Measurements from ENCODE around the gene CAMTA1. TPM values are rescaled to one million over a fixed set of nuclear protein-coding genes. Genes with fewer than 3 reads are reported as not detected.

CAMTA1 gene
- polyA plus RNA-seq, 3 donors, result 81.9 to 89.8 (median 88.0) TPM

DNA sequence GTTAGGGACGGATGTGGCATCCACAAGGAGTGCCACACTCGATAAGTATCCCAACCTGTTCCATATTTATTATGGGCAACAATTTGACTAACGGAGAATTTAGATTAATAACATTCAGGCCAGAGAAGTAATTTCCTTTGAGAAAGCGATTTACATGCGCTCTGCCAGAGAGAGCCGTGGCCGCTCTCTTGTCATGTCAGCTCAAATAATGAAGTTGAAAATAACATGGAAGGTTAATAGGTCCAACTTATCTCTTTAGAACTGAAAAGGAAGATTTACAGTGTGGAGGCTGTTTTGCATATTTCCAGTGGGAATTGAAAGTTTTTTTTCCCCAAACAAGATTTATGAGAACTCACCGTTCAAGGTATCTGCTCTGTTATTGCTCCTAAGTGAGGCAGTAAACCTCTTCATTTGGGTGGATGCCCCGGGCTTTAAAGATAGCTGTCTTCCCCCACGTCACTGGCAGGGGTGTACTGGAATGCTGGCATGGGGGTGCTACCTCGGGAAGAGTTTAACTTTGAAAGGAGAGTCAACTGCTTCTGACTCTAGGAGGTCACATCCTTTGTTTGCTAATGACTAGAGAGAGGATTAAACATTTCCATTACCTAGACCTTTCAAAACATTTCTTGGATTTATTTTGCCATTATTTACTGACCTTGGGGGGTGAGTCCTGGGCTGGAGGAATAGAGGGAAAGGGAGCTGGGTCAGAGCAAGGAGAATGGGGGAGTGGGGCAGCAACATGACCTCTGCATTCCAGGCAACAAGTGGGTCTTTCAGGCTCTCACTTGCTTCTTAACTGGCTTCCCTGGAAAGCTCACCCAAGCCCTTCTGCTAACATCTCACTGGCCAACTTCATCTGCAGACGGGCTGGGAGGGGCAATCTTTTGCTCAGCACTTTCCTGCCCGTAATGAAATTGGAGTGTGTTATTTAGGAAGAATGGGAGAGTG, 204.2 kb downstream of the CAMTA1 start:
- DNase-seq (ENCODE audit: extremely low read depth in 1 of 11, low read depth in 9 of 11, low spot score in 4 of 11), result no peak

GRCh38 chr1:6991266-6991665, 206.0 kb downstream of the CAMTA1 start:
- DNase-seq (ENCODE audit: extremely low read depth in 1 of 11, low read depth in 9 of 11, low spot score in 4 of 11), result no peak

GRCh38 chr1:6995789-6996188, 210.5 kb downstream of the CAMTA1 start:
- DNase-seq (ENCODE audit: extremely low read depth in 1 of 11, low read depth in 9 of 11, low spot score in 4 of 11), result no peak

GRCh38 chr1:6996371-6996770, 211.1 kb downstream of the CAMTA1 start:
- DNase-seq (ENCODE audit: extremely low read depth in 1 of 11, low read depth in 9 of 11, low spot score in 4 of 11), result no peak

DNA sequence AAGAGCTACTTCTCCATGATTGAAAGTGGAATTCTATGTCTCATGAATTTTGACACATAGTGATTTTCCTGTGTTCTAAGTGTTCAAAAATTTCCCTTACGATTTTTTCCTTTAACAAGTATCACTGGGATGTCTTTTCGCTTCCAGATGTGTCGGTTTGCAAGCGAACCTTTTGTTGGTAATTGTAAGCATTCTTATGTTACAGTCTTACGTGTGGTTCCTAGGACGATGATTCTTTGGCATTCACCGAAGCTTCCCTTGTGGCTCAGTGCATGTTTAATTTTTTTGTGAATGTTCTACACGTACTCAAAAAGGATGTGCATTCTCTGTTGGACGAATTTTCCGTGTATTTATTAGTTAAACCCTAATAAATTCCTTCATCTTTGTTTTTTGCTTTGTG, 211.6 kb downstream of the CAMTA1 start:
- no peak for DNase-seq (ENCODE audit: extremely low read depth in 1 of 11, low read depth in 9 of 11, low spot score in 4 of 11)

GRCh38 chr1:6998267-6998666, 213.0 kb downstream of the CAMTA1 start:
- no peak for DNase-seq (ENCODE audit: extremely low read depth in 1 of 11, low read depth in 9 of 11, low spot score in 4 of 11)

DNA sequence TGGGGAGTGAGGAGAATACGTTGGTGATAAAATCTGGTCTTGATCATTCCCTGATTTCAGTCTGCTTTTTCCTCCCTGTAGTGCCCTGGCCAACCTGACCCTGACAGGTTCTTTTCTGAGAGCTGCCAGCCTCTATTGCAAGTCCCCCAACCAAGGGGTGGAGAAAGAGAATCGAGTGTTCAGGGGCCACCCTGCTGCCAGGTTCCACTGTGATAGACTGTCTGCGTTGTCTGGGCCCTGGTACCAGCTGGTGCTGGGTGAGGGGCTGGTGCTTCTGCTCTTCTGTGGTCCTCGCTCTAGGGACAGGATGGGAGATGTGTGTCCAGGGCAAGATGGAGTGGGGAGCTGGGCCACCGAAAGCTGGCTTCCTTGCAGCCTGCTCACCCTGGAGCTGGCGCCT, 214.6 kb downstream of the CAMTA1 start:
- no peak for DNase-seq (ENCODE audit: extremely low read depth in 1 of 11, low read depth in 9 of 11, low spot score in 4 of 11)

DNA sequence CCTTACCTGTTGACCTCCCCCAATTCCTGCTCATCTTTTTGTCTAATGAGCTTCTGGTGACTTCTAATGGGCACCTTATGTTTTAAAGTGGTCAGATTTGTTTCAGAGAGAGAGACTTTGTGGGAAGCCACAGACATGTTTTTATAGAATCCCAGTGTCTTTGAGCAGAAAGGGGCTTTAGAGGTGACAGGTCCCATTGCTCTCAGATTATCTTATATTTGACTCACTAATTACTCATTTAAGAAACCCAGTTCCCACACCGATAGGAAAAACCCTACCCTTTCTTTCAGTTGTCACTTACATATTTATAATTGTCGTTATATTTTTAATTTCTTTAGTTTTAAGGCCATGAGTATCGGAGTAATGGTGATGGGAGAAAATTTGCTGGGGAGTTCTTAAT, 215.5 kb downstream of the CAMTA1 start:
- DNase-seq (ENCODE audit: extremely low read depth in 1 of 11, low read depth in 9 of 11, low spot score in 4 of 11), result no peak

GRCh38 chr1:7002728-7003127, 217.5 kb downstream of the CAMTA1 start:
- DNase-seq (ENCODE audit: extremely low read depth in 1 of 11, low read depth in 9 of 11, low spot score in 4 of 11), result no peak

DNA sequence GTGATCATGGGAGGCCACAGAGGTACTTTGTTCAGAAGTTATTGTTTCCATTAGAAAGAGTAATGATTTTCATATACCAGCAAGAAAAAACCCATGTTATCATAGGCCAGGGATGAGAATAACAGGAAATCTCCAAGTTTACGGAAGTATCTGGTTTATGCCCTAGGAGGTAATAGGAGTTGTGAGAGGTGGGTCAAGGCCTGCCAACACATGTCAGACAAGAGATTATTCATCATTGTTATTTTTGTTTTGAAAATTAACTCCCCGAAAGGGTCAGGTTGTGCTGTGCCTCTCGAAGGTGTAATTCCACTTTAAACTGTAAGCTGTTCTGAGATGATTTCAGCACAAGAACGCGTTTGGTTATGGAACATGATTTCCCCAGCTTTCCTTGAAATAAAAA, 218.4 kb downstream of the CAMTA1 start:
- no peak for DNase-seq (ENCODE audit: extremely low read depth in 1 of 11, low read depth in 9 of 11, low spot score in 4 of 11)

DNA sequence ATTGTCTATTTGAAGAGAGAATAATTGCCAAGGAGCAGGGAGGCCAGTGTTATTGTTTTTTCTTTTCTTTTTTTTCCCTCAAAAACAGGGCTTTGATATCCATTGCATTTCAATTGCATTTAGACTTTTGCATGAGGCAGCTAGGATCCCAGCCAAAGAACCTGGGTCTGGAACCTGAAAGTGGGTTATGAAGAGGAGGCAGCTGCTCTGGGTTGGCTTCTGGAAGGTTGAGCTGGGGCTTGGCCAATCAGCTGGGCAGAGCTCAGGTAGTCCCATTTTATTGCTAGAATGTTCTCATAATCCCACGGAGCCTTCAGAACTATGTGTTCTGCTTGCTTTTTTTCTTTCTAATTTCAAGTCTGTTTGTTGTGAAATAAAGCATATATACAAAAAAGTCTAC, 218.9 kb downstream of the CAMTA1 start:
- DNase-seq (ENCODE audit: extremely low read depth in 1 of 11, low read depth in 9 of 11, low spot score in 4 of 11), result no peak

DNA sequence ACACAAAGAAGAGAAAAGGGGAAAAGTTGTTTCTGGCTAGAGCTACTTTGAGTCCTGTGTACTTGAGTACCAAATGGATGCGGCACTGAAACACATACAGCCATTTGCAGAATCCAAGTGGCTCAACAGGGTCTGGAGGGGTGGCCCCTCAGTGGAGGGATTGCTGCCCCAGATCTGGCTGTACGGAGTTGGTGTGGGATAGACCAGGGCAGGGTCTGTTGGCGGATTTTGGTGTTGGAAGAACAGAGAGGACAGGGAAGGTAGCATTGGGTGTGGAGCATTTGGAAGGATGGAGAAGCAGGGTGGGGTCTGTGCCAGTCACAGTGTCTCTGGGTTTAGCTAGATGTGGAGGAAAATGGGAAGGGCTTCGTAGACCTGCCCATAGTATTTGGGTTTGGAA, 220.5 kb downstream of the CAMTA1 start:
- DNase-seq (ENCODE audit: extremely low read depth in 1 of 11, low read depth in 9 of 11, low spot score in 4 of 11), result no peak

DNA sequence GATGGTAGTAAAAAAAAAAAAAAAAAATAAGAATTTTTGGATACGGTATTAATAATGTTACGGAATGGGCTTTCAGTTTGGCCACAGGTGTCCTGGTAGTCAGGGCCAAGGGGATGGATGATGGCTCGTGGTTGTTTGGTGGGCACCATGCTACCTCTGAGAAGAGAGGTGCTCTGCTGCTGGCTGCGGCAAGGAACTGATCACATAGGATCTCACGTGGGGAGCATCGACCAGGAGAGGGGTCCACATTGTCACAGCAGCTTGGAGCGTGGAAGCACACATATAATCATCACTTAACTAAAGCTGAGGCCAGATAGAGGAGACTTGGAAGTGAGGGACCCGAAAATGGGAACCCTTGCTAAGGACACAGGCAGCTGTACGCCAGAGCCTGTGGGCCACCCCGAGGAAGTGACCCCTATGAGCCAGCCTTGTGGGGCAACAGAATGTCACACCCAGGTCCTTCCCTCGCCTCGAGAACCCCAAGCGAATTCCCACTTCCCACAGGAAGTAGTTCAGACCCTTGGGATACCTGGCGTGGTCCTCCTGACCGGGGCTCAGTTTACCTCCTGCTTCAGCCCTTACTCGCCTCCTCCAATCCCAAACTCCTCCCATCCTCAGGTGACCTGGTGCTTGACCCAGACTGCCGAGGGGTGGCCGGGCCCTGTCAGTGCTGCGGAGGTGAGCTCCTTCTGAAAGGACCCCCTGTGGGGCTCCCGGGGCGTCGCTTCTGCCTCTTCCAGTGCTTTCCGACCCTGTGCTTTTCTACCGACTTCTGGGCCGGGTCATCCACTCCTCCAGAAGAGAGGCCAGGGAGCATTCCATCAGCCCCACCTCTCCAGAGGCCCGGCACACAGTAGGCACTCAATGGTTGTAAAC, 222.0 kb downstream of the CAMTA1 start:
- no peak for DNase-seq (ENCODE audit: extremely low read depth in 1 of 11, low read depth in 9 of 11, low spot score in 4 of 11)

DNA sequence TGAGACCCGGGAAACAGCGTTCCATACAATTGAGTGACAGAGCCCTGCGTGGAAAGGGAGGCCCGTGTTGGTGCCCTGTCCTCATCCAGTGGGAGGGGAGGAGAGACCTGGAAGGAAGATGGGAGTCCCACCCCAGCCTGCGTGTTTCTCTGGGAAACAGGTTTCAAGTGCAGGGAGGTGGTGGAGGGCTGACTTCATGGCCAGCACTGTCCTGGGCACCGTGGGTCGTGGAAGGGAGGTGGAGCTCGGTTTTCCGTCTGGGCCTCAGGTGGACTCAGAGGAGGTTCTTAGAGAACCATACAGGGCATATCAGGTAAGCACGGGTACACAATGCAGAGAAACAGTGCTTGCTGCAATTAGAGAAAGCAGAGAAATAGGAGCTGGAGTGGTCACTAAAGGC, 222.6 kb downstream of the CAMTA1 start:
- no peak for DNase-seq (ENCODE audit: extremely low read depth in 1 of 11, low read depth in 9 of 11, low spot score in 4 of 11)

DNA sequence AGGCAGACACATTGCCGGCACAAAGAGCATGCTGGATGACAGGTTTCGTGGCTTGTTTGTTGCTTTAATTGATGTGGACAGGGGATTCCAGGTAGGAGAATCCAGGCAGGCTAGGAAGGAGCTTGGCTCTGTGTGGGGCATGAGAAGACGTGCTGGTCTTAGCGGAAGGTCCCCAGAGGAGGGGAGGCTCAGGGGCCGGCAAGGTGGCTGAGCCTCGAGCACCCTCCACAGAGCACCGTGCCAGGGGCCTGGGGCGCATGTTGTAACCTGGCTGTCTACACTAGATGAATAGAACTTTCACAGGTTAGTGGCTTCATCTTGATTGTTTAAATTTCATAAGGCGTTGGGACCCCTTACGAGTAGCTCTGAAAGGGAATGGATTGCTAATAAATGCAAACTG, 223.1 kb downstream of the CAMTA1 start:
- no peak for DNase-seq (ENCODE audit: extremely low read depth in 1 of 11, low read depth in 9 of 11, low spot score in 4 of 11)

- no peak for DNase-seq (ENCODE audit: extremely low read depth in 1 of 11, low read depth in 9 of 11, low spot score in 4 of 11)
These were observed 223.9 kb downstream of the CAMTA1 start for GRCh38 chr1:7008975-7009740.

DNA sequence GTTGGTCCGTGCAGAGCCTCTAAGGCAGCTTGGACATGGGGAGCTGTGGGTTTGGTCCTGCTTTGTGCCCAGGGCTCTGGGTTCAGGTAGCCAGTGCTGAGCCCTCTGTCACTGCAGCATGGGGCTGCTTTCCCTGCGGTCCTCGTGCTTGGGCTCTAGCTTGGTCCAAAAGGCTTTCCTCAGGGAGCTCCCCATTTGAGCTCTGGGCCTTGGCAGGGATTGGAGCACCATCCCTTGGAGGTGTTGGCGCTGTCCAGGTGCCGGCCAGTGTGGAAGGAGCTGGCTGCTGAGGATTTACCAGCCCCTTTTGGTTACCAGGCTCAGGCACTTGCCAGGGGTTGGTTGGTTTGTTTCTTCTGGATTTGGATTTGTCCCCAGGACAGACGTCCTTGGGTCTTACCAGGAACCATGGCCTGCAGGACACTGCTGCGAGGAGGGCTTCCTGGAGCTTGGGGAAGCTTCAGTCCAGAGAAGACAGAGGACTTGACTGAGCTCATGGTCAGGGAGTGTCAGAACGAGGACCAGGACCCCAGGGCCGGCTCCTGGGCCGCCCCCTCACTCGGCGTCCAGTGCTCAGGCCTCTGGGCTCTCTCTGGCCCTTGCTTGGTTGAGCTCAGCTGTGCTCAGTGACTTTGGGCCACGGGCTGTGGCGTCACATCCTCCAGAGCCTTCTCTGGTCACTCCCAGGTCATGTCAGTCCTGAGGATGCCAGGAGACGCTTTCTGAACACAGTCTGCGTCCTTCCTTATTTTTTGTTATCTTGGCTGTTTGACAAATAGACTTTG, 224.7 kb downstream of the CAMTA1 start:
- DNase-seq (ENCODE audit: extremely low read depth in 1 of 11, low read depth in 9 of 11, low spot score in 4 of 11), result no peak

DNA sequence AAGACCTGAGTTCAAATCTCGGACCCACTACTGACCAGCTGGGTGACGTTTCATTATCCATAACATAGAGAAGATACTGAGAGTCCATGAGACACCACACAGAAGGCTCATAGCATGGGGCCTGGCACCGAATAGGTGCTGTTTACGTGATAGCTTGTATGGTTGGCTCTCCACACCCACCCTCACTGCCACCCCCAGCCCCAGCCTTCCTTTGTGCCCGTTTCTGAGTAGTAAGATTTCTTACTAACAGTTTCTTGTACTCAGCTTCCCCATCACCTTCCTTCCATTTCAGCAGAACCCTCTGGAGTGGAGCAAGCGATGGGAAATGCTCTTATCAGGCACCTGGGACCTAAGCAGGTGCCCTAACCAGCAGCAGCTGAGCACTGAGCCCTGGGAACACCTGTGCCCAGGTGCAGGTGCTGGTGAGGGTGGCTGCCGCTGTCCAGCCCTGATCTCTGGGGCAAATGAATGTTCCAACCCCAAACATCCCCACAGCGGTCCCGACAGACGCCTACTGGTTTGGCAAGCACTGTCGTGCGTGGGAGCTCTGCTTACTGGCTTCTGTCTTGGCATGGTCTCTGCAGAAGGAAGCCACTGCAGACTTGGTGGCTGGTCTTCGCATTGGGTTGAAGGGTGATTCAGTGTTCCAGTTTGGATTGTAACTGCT, 225.4 kb downstream of the CAMTA1 start:
- no peak for DNase-seq (ENCODE audit: extremely low read depth in 1 of 11, low read depth in 9 of 11, low spot score in 4 of 11)
